Measurements from ENCODE around the gene MRPL22.

Gene MRPL22

GRCh38 chr5:154940772-154941620 is at the start of gene MRPL22:
Gene MRPL22, plus strand, starts transcription at chr5:154941073. Its CDS starts 38 bp downstream, at chr5:154941111.
- peak; percentile 95 for DNase-seq (ENCODE audit: low spot score)
- TF ChIP-seq CTCF (IDR thresholded peaks at IDR 0.05; ENCODE audit: extremely low read depth, missing control alignments), result no peak

- no peak for TF ChIP-seq CTCF (IDR thresholded peaks at IDR 0.05; ENCODE audit: extremely low read depth, missing control alignments)
Observed at GRCh38 chr5:154892369-154892771, 48.5 kb upstream of the MRPL22 start.

GRCh38 chr5:154893381-154893780 is 47.5 kb upstream of the MRPL22 start:
- no peak for DNase-seq (ENCODE audit: low spot score)

More at GRCh38 chr5:154892369-154892771, 48.5 kb upstream of the MRPL22 start:
- DNase-seq (ENCODE audit: low spot score), result no peak

GRCh38 chr5:154895606-154896561 is 45.0 kb upstream of the MRPL22 start:
- no peak for DNase-seq (ENCODE audit: low spot score)
- no peak for TF ChIP-seq CTCF (IDR thresholded peaks at IDR 0.05; ENCODE audit: extremely low read depth, missing control alignments)

More at GRCh38 chr5:154893381-154893780, 47.5 kb upstream of the MRPL22 start:
- no peak for TF ChIP-seq CTCF (IDR thresholded peaks at IDR 0.05; ENCODE audit: extremely low read depth, missing control alignments)

GRCh38 chr5:154896562-154897165 is 44.2 kb upstream of the MRPL22 start:
- TF ChIP-seq CTCF (IDR thresholded peaks at IDR 0.05; ENCODE audit: extremely low read depth, missing control alignments), result no peak
- DNase-seq (ENCODE audit: low spot score), result no peak

GRCh38 chr5:154898210-154898609 is 42.7 kb upstream of the MRPL22 start:
- TF ChIP-seq CTCF (IDR thresholded peaks at IDR 0.05; ENCODE audit: extremely low read depth, missing control alignments), result no peak
- no peak for DNase-seq (ENCODE audit: low spot score)
